Occipital lobe (tissue), 2 donors: ENCODE measurements around the gene CD247. TPM values are rescaled to one million over a fixed set of nuclear protein-coding genes. Genes with fewer than 3 reads are reported as not detected.

ENCODE experiments used
- DNase-seq: peaks from one replicate; lab custom pipeline; 2025; lab: John Stamatoyannopoulos, UW
- total RNA-seq: library from RNA; depleted of rRNA; stranded (reverse); fragments of >200 nt; gene quantifications from one replicate; pipeline ENCODE4 v1.2.3, GENCODE V29; 2014

CD247 gene
- total RNA-seq, 1 donor from 2014 or later, result 2.3 TPM

DNA sequence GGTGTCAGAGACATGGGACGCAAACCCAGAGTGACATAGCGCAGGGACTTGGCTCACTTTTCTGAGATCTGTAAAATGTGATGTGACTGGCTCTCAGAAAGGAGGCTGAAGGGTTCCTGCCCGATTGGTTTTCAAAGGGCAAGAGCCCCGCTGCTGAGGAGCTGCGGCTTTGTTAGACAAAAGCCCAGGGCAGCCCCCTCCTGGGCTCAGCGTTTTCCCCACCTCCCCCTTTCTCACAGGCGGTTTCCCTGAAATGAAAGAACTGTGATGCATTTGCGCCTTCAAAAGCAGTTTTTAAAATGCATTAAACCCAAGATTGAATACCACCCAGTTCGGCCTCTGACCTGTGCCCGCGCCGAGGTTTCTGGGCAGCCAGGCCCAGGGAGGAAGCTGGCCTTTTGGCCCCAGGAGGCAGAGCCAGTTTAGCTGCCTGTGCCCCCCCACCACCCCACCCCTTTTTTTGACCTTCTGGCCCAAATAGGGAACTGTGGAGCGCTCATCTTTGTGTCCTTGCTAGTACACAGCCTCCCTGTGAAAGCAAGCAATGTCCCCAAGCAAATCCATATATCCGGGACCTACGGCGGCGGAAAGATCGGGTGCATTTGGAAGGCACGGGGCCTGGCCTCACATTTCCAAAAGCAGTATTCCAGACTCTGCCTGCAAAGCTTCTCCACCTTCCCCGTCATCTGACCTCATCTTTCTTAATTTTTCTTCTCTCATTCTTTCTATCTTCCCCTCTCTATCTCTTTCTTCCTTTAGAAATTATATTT lies 28.6 kb downstream of the CD247 start:
- DNase-seq, result no peak

- DNase-seq, result no peak
Observed at GRCh38 chr1:167488786-167489185, 29.5 kb downstream of the CD247 start.

GRCh38 chr1:167487614-167488013 lies 30.7 kb downstream of the CD247 start:
- no peak for DNase-seq

- no peak for DNase-seq
Observed at GRCh38 chr1:167486090-167486824, 32.1 kb downstream of the CD247 start.

DNA sequence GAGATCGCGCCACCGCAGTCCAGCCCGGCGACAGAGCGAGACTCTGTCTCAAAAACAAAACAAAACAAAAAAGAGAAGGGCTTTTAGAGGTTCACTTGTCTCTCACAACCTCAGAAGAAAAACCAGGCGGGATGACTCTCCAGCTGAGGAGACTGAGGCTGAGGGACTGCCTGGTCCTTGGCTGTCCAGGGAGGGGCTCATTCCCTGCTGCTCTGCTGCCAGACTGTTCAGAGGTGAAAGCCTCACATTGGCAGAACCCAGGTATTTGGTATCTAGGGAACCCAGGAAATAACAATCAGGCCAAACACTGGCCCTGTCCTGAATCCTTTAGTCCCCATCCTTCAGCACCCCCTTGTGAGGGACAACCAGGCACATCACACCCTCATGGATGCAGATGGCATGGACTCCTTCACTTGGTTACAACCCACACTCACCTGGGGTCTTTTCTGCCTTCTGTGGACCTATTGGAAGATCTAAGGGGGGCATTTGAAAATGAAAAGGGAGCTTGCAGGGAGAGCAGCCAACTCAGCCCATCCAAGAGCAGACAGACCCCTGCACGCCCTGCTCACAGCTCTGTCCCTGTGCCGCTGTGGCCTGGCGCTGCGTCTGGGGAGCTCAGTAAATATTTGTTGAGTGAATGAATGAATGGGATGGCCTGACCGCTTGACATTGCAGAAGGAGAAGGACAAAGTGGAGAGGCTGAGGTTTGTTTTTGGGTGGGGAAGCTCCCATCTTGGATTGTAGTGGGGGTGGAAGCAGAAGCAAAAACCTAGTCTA lies 33.4 kb downstream of the CD247 start:
- no peak for DNase-seq

DNA sequence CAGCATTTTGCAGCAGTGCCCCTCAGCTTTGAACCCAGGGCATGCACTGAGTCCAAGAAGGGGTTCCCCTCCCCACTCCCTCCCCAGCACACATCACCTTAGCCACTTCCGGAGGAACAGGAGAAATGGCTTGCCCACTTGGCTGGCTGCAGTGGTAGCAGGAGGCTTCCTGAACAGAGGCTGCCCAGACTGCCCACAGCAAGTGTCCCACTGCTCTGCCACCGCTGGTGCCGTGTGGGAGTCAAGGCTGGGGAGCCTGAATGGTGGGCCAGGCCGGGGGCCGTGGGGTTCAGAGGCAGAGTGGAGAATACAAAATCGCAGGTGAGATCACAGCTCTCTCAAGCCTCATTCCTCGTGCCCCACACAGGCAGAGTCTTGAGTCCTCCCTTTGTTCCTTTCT lies 34.5 kb downstream of the CD247 start:
- no peak for DNase-seq

GRCh38 chr1:167482184-167482583 lies 36.1 kb downstream of the CD247 start:
- no peak for DNase-seq

DNA sequence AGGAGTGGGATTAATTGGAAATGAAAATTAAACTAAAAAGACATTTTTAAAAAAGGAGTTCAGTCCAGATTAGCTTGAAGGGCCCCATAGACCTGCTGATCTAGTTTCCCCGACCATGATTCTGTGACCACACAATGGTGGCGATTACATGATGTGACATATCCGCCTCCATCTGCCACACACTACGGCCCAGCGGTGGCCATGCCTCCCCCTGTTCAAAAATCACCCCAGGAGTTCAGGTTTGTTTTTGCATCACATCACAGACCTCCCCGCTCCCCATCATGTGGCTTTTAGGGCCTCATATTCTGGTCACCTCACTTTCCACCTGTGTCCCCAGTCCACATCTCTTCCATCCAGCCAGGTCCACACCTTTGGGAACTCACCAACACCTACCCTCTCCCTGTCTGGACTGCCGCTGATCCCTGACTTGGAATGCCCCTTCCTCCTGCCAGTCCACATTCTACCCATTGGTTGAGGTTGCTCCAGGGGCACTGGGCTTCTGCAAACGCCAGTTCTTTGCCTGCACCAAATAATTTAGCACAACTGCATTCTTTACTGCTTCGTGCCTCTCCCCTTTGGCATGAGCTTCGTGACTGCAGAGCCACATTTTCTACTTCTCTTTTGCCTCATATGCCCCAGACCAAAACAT lies 38.9 kb downstream of the CD247 start:
- DNase-seq, result no peak

DNA sequence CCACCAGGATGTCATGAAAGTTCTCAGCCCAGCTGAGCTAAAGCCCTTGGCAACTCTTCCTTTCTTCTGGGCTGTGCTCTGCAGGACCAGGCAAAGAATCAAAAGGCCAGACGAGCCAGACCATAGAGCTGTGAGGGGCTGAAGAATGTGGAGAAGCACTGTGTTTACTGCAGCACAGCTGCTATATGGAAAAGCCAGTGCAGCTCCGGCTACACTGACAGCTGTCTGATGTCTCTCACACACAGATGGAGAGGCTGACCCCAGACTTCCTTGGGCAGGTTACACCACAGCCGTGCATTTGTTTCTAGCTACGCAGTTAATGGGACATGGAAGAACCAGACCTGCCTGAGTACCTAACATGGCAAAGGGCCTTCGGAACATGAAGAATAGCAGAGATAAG lies 40.3 kb downstream of the CD247 start:
- no peak for DNase-seq

DNA sequence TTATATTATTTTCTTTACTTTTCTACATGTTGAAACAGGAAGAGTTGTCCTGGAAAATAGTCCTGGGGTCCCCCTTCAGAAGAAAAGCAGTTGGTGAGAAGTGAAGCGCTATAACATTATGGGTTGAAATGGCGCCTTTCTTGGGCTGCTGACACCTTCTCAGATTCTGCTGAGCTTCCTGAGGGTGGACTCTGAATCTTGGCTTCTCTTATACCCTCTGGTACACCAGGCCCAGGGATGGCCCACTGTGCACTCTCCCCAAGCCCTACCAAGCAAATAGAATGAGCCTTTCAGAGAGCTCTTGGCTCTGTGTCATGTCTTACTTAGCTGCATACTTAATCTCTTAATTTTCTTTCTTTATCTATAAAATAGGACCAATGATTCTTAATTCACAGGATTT lies 42.3 kb downstream of the CD247 start:
- no peak for DNase-seq

- no peak for DNase-seq
Observed at GRCh38 chr1:167474191-167474641, 44.1 kb downstream of the CD247 start.

DNA sequence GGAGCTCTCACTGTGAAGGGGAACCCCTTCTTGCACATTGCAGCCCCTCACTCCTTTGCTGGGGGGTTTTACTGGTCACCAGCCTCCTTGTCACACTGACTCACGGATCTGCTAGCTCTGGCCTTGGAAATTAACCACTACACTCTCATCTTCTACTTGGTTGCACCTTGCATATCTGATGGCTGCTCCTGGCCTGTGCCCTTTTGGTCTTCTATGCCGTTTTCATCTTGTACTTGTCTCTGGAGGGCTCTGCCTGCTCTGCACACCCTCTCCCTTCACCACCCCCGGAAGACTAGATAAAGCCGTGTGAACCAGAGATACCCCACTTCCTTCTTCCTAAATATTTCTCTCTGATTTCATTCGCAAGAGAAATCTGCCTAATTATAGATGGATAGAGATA lies 44.6 kb downstream of the CD247 start:
- no peak for DNase-seq

- no peak for DNase-seq
Observed at GRCh38 chr1:167472752-167473521, 45.4 kb downstream of the CD247 start.

DNA sequence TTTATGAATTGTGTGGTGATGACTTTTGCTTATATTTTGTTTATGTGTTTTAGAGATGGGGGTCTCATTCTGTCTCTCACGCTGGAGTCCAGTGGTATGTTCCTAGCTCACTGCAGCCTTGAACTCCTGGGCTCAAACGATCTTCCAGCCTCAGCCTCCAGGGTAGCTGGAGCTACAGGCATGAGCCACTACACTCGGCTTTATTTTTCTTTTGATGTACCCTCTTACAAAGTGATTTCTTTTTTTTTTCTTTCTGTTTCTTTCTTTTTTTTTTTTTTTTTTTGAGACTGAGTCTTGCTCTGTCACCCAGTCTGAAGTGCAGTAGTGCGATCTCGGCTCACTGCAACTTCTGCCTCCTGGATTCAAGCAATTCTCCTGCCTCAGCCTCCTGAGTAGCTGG lies 46.8 kb downstream of the CD247 start:
- no peak for DNase-seq

DNA sequence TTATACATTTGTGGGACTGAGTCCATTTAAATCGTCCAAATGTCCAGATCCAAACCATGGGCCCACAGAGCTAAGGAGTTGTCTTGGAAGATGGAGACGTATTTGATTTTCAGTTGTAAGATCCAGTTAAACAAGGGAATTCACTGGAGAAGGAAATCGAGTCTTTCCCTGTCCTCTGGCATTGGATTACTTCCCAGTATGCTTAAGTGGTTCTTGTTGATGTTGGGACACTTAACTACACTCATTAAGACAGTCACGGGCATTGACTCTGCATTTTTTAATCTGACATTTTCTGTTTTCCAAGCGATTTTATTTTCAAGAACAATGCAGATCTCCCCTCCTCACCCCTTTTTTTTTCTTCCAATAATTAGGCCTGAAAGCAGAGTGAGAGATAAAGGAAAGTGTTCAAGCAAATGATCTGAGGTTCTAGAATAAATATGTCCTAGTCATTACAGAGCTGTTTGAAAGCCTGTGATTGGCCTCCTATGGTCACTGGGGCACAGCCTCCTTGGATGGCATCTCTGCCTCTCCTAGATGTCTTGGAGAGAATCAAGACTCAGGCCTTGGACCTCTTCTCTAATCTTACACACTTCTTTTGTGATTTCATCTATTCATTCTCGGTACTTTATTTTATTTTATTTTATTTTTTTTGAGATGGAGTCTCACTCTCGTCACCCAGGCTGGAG lies 48.9 kb downstream of the CD247 start:
- DNase-seq, result no peak

DNA sequence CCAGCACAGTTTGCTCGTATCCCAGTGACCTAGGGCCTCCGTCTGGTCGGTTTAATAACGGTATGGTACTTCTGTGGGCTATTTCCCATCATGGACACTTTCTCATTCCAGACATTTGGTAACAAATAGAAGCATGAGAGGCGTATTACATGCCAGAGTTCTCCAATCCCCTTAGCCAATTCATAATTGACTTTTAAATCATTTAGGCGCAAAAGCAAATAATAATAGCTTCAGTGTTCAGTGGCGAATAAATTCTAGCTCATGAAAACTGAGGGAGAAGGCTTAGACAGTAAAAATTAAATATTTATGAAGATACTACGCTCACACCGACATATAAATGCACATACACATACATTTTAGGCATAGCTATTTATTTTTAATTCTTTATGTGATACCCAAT lies 50.6 kb downstream of the CD247 start:
- DNase-seq, result no peak

GRCh38 chr1:167467126-167467710 lies 51.1 kb downstream of the CD247 start:
- DNase-seq, result no peak

DNA sequence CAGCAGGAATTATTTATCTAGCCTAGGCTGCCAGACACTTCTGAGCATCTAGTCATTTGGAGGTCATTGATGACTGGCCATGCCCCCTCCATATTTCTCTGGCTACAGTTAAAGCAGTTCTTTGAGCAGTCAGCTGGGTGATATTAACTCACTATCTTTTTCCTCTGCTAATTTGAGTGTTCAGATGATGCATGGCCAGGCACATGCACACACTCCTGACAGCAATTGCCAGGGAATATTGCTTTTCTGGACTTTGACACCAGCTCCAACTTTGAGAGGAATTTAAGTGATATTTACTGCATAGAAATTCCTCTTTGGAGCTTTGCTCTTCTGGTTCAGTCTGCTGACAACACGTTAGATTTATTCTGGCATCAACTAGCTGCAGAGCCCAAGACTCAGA lies 52.6 kb downstream of the CD247 start:
- no peak for DNase-seq

DNA sequence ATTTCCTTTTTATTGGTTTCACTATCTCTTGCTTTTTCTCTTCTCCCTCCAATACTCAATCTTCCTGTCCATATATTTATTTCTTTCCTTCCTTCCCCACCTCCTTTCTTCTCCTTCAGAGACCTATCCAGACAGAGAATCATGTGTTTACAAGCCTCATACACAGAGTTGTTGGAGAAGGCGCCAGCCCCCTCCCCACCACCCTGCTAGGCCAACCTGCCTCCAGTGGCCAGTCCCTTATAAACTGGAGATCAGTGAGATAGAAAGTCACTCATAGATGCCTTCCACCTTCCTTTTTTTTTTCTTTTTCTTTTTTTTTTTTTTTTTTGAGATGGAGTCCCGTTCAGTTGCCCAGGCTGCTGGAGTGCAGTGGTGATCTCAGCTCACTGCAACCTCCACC lies 53.3 kb downstream of the CD247 start:
- DNase-seq, result no peak
